K562 (cell line): ENCODE data around the gene KNSTRN. TPM values are rescaled to one million over a fixed set of nuclear protein-coding genes. Genes with fewer than 3 reads are reported as not detected.

ENCODE experiments used
- ESRRA ChIP-seq: fragments of 450-650 bp; IDR thresholded peaks from 2 replicates; pipeline ENCODE4 v1.6.1; 2014; ENCODE audit warnings: low read depth, mild to moderate bottlenecking, moderate library complexity, borderline replicate concordance
- GTF2A2 ChIP-seq: IDR thresholded peaks from 2 replicates; pipeline ENCODE4 v1.6.1; 2016; ENCODE audit warnings: mild to moderate bottlenecking, missing genetic modification characterization, missing compliant biosample characterization
- MTF1 ChIP-seq: fragments of 250-450 bp; sonication (Bioruptor Pico); IDR thresholded peaks from 2 replicates; pipeline ENCODE4 v1.9.0; 2021; ENCODE audit warnings: moderate library complexity, mild to moderate bottlenecking, inconsistent platforms, borderline replicate concordance
- POU5F1 ChIP-seq: fragments of 150-350 bp; IDR thresholded peaks from 2 replicates; pipeline ENCODE4 v1.6.1; 2014; ENCODE audit warnings: borderline replicate concordance, low read length, low read depth, mild to moderate bottlenecking; ENCODE audit not compliant: partially characterized antibody
- SMAD1 ChIP-seq: fragments of 150-350 bp; IDR thresholded peaks from 2 replicates; pipeline ENCODE4 v1.6.1; 2014; ENCODE audit warnings: low read length, low read depth; ENCODE audit not compliant: partially characterized antibody
- SMARCE1 ChIP-seq: fragments of 450-650 bp; IDR thresholded peaks from 2 replicates; pipeline ENCODE4 v1.7.1; 2016; ENCODE audit warnings: mild to moderate bottlenecking
- SRSF9 ChIP-seq: fragments of 200-400 bp; formaldehyde crosslinking; IDR thresholded peaks from 2 replicates; pipeline ENCODE4 v1.6.1; 2017; ENCODE audit warnings: low read depth, low read length, borderline replicate concordance
- THRAP3 ChIP-seq: fragments of 450-650 bp; IDR thresholded peaks from 2 replicates; pipeline ENCODE4 v1.6.1; 2016; ENCODE audit warnings: mild to moderate bottlenecking, inconsistent platforms, borderline replicate concordance
- ZBTB43 ChIP-seq: sonication (generic); formaldehyde crosslinking; IDR thresholded peaks from 2 replicates; pipeline ENCODE4 v1.8.0; 2023; ENCODE audit warnings: mild to moderate bottlenecking, missing genetic modification reagents
- ZNF318 ChIP-seq, 2 experiments: fragments of 450-650 bp; IDR thresholded peaks; 2 replicates each; pipeline ENCODE4 v1.6.1; 2016; ENCODE audit warnings: mild to moderate bottlenecking in 2 of 2, borderline replicate concordance in 1 of 2, low read depth in 1 of 2, moderate library complexity in 1 of 2
- ZSCAN29 ChIP-seq: fragments of 450-650 bp; IDR thresholded peaks from 2 replicates; pipeline ENCODE4 v1.6.1; 2017
- polyA plus RNA-seq, 8 experiments: library from polyadenylated mRNA; depleted of rRNA in 4 of 8; stranded (reverse) in 5 of 8; unstranded in 3 of 8; fragments of >200 nt; fragmentation: Nextera tagmentation in 2 of 8; fragmentation: Illumina TruSeq in 1 of 8; extraction: Ambion mirVana in 2 of 8; extraction: Trizol in 1 of 8; gene quantifications; 2 replicates each; pipeline versions ENCODE4 v1.2.1 to v1.2.3, GENCODE V29; 2011 to 2014; ENCODE audit warnings: inconsistent platforms in 1 of 8, missing spikeins in 1 of 8
- total RNA-seq, 7 experiments: library from RNA; depleted of rRNA in 6 of 7; stranded (reverse); fragments of >200 nt in 6 of 7; fragmentation: Illumina TruSeq in 2 of 7; extraction: Trizol in 2 of 7; gene quantifications; 2 replicates each; pipeline versions ENCODE4 v1.2.1 to v1.2.3, GENCODE V29; 2011 to 2021; ENCODE audit warnings: low replicate concordance in 1 of 7
- TF ChIP-seq, protein P1 (sequence below): fragments of 200-800 bp; sonication (Bioruptor generic); IDR thresholded peaks from 2 replicates; pipeline ENCODE4 v1.6.1; 2016; ENCODE audit warnings: missing genetic modification characterization, missing compliant biosample characterization

KNSTRN gene
- total and polyA plus RNA-seq, 9 of the 15 experiments (the other 6 are each of a cell fraction or from before 2014, with no cell fraction given): 48.7 to 88.2 (median 66.3) TPM

GRCh38 chr15:40409366-40409765 lies 26.8 kb downstream of the KNSTRN start (continued):
- no peak for TF ChIP-seq ZBTB43 (CRISPR knock-in tag)
- TF ChIP-seq SMAD1: no peak
- no peak for TF ChIP-seq POU5F1
- TF ChIP-seq MTF1 (CRISPR knock-in tag): no peak
- TF ChIP-seq THRAP3: no peak
- TF ChIP-seq ZSCAN29: no peak
- TF ChIP-seq SMARCE1: no peak
- TF ChIP-seq ZNF318 (IDR thresholded peaks at IDR 0.05; ENCODE audit: borderline replicate concordance in 1 of 2, low read depth in 1 of 2): no peak
- no peak for TF ChIP-seq GTF2A2 (tag)
- TF ChIP-seq SRSF9: no peak
- no peak for TF ChIP-seq ESRRA
- TF ChIP-seq, protein P1, sequence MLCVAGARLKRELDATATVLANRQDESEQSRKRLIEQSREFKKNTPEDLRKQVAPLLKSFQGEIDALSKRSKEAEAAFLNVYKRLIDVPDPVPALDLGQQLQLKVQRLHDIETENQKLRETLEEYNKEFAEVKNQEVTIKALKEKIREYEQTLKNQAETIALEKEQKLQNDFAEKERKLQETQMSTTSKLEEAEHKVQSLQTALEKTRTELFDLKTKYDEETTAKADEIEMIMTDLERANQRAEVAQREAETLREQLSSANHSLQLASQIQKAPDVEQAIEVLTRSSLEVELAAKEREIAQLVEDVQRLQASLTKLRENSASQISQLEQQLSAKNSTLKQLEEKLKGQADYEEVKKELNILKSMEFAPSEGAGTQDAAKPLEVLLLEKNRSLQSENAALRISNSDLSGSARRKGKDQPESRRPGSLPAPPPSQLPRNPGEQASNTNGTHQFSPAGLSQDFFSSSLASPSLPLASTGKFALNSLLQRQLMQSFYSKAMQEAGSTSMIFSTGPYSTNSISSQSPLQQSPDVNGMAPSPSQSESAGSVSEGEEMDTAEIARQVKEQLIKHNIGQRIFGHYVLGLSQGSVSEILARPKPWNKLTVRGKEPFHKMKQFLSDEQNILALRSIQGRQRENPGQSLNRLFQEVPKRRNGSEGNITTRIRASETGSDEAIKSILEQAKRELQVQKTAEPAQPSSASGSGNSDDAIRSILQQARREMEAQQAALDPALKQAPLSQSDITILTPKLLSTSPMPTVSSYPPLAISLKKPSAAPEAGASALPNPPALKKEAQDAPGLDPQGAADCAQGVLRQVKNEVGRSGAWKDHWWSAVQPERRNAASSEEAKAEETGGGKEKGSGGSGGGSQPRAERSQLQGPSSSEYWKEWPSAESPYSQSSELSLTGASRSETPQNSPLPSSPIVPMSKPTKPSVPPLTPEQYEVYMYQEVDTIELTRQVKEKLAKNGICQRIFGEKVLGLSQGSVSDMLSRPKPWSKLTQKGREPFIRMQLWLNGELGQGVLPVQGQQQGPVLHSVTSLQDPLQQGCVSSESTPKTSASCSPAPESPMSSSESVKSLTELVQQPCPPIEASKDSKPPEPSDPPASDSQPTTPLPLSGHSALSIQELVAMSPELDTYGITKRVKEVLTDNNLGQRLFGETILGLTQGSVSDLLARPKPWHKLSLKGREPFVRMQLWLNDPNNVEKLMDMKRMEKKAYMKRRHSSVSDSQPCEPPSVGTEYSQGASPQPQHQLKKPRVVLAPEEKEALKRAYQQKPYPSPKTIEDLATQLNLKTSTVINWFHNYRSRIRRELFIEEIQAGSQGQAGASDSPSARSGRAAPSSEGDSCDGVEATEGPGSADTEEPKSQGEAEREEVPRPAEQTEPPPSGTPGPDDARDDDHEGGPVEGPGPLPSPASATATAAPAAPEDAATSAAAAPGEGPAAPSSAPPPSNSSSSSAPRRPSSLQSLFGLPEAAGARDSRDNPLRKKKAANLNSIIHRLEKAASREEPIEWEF (CRISPR knock-in tag): no peak
